HG03521 (cell line): ENCODE measurements around the gene TRAF1.

Experiments used
- ATAC-seq: cut with Tn5 transposase; IDR thresholded peaks from one replicate; pipeline ENCODE4 v1.9.1; 2021; ENCODE audit warnings: mild to moderate bottlenecking, moderate library complexity; ENCODE audit not compliant: unreplicated experiment

TRAF1 gene

DNA sequence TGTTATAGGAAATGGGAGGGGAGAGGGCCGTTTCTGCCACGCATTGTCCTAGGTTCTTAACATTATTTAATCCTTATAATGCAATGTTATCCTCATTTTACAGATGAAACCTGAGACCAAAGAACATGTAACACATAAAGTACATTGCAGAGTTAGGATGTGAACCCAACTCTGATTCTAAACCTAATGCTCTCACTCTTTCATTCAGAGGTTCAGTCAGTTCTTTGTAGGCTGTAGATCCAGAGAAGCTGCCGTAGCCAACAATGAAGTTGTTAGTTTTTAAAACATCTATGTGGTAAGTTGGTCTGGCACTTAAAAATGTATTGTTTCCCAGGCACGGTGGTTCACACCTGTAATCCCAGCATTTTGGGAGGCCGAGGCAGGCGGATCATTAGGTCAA is 73.4 kb downstream of the TRAF1 start:
- no peak for ATAC-seq
